T-helper 22 cell (primary cell): ENCODE results near the gene LRRC43.
A peak's percentile ranks its signal among the peaks of the same experiment; 100 is the strongest.
"Not testable (repeated sequence)": the region's sequence is repeated elsewhere in the genome, so short reads cannot be mapped to it uniquely, and the experiment has no call there.

Source experiments
- DNase-seq: peaks from one replicate; pipeline ENCODE4 v3.0.0-alpha.2; 2020; ENCODE audit warnings: low read depth

The LRRC43 gene

DNA sequence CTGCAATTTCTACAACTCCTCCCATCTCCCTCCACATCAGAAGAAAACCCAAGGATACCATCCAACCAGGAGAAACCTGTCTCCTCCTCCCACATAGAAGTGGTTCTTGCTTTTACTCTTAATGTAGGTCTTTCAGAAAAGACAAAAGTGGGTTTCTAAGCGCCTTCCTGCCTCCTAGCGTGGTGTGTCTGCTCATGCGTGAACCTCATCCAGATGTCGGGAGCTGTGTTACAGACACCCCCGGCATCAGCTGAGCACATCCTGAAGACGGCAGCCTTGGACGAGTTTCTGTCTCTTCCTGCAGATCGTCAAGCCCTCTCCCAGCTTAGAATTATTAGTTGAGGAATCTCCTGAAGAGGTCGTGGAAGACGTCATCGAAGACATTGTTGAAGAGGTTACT, 9.5 kb downstream of the LRRC43 start:
- no peak for DNase-seq

DNA sequence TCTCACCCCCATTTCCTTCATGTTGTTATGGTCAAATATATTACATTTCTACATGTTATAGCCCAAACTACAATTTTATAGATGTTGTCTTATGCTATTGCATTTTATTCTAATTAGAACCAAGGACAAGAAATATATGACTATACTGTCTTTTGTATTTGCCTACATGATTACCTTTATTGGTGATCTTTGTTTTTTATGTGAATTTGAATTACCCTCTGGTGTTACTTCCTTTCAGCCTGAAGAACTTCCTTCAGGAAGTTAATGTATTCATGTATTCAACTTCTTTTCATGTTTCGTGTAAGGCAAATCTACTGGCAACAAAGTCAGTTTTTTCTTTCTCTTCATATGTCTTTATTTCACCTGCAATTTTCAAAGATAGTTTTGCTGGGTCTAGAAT, 11.9 kb downstream of the LRRC43 start:
- no peak for DNase-seq

GRCh38 chr12:122195405-122195804, 12.5 kb downstream of the LRRC43 start:
- no peak for DNase-seq

GRCh38 chr12:122197612-122197966, 14.7 kb downstream of the LRRC43 start:
- no peak for DNase-seq

DNA sequence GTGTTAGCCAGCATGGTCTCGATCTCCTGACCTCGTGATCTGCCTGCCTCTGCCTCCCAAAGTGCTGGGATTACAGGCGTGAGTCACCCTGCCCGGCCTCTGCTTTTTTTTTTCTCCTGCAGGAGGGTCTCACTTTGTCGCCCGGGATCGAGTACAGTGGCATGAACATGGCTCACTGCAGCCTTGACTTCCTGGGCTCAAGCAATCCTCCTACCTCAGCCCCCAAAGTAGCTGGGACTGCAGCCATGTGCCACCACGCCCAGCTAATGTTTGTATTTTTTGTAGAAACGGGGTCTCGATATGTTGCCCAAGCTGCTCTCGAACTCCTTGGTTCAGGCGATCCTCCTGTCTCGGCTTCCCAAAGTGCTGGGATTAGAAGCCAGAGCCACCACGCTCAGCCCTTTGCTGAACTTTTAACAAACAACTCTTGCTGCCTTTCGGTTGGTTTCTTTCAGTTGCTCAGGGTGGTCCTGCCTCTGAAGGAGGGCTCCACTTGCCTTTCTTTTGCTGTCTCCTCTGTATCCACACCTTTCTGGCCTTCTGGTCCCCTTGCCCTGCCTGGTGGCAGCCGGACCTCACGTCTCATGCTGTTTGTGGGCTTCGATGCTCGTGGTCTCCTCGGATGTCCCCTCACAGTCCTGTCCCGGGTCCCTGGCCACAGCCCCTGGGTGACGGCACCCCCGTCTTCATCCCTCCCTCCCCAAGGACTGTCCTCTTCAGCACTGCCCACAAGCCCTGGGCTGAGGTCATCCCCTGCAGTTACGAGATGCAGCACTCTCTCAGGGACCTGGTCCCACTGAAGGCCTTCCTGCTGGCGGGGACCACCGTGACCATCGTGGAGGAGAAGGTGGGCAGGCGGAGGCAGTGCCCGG, 16.8 kb downstream of the LRRC43 start:
- DNase-seq: no peak

GRCh38 chr12:122200541-122201175, 17.7 kb downstream of the LRRC43 start:
- DNase-seq: no peak

GRCh38 chr12:122201381-122201780, 18.5 kb downstream of the LRRC43 start:
- no peak for DNase-seq

DNA sequence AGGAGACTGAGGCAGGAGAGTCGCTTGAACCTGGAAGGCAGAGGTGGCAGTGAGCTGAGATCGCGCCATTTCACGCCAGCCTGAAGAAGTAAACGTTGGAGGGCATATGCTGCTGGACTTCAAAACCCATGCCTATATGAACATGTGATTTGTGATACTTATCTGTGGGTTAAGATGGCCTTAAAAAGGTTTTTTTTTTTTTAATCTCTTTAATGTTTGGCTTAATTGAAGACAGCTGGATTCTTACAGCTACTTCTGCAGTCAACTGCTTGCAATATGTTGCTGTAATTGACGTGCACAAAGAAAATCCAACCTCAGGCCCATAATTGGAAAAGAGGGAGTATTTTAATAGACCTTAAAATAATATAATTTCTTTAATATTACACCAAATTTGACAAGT, 19.1 kb downstream of the LRRC43 start:
- no peak for DNase-seq

GRCh38 chr12:122202811-122203210, 19.9 kb downstream of the LRRC43 start:
- DNase-seq: not testable (repeated sequence)

DNA sequence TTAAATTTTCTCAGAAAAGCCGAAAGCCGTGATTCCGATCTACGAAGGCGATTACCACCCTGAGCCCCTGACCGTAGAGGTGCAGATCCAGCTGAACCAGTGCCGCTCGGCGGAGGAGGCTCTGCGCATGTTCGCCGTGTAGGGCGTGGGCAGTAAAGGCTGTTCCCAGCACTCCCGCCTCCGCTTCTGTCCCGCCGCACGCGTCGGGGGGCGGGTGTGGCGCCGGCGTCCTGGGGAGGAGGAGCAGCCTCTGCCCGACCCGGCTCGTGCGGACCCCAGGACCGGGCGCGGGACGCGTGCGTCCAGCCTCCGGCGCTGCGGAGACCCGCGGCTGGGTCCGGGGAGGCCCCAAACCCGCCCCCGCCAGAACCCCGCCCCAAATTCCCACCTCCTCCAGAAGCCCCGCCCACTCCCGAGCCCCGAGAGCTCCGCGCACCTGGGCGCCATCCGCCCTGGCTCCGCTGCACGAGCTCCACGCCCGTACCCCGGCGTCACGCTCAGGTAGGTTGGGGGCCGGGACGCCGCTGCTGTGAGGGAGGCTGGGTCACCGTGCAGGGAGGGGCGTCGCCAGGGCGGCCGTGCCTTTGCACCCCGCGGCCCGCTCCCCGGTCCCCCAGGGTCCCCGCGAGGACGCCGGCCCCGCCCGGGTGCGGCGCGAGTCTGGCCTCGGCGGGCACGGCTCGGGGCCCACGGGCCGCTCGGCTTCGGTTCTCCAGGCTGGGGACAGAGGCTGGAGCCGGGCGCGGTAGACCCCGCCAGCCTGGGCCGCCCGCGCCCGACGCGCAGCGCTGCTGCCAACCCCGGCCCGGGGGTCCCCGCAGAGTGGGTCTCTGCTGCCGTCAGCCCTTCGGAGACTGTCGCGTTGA, 20.6 kb downstream of the LRRC43 start, which contains the start of gene B3GNT4:
Gene B3GNT4 (plus strand): TSS at position 409 of the 866 bp plus-strand sequence. CDS start 910 bp downstream, outside the sequence.
- DNase-seq: peak; percentile 60

GRCh38 chr12:122204167-122205052, 21.5 kb downstream of the LRRC43 start:
- no peak for DNase-seq

GRCh38 chr12:122205053-122205925, 22.4 kb downstream of the LRRC43 start:
- DNase-seq: no peak

DNA sequence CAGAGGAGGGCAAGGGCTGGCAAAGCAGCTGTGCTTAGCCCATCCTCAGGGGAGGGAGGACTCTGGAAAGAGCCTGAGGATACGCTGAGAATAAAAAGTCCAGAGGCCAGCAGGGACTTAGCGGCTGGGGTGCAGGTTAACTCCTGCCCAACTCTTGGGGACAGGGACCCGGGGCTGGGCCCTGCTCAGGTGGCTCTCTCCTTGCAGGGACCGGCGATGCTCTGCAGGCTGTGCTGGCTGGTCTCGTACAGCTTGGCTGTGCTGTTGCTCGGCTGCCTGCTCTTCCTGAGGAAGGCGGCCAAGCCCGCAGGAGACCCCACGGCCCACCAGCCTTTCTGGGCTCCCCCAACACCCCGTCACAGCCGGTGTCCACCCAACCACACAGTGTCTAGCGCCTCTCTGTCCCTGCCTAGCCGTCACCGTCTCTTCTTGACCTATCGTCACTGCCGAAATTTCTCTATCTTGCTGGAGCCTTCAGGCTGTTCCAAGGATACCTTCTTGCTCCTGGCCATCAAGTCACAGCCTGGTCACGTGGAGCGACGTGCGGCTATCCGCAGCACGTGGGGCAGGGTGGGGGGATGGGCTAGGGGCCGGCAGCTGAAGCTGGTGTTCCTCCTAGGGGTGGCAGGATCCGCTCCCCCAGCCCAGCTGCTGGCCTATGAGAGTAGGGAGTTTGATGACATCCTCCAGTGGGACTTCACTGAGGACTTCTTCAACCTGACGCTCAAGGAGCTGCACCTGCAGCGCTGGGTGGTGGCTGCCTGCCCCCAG, 23.4 kb downstream of the LRRC43 start:
- no peak for DNase-seq

DNA sequence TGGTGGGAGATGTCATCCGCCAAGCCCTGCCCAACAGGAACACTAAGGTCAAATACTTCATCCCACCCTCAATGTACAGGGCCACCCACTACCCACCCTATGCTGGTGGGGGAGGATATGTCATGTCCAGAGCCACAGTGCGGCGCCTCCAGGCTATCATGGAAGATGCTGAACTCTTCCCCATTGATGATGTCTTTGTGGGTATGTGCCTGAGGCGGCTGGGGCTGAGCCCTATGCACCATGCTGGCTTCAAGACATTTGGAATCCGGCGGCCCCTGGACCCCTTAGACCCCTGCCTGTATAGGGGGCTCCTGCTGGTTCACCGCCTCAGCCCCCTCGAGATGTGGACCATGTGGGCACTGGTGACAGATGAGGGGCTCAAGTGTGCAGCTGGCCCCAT, 24.1 kb downstream of the LRRC43 start:
- DNase-seq: no peak

DNA sequence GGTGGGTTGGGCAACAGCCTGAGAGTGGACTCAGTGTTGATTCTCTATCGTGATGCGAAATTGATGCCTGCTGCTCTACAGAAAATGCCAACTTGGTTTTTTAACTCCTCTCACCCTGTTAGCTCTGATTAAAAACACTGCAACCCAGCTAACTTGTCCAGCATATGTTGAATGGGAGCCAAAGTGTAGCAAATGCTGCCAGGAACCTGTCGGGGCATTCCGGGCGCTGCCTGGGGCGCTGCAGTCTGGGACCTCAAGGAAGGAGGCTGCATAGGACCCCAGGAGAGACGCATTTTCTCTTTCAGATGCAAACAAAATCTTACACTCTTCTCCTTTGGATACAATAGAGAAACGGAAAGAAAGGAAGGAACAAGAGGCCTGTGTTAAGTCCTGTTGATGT, 24.5 kb downstream of the LRRC43 start:
- DNase-seq: no peak

DNA sequence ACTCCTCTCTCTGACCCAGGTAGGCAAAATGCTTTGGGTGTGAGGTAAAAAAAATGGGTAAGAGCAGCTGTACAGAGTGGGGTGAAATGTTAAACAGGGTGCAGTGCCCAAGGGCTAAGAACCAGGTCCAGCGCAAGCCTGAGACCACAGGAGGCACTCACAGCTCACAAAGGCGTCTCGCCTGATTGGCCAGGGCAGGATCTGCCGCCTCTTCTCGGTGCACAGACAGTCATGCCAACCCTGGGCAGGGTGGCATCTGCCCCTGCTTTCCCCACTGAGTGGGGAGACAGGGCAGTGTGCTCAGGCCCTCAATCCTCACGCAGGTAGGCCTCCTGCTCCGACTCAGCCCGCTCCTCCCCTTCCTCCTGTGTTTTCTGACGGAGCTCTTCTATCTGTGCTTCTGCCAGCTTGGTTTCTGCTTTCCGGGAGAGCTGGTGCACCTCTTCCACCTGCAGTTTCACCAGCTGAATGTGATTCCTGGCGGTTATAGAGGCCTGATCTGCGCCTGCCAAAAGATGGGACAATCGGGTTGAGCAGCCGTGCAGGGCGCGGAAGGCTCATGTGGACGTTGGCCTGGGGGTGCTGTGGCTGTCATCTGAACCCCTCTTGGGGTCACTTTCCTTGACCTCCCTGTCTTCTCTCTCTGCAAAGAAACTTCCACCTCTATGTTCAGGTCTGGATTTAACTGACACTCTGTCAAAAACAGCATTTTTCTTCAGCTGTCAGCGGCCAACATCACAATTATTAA, 25.3 kb downstream of the LRRC43 start:
- no peak for DNase-seq

DNA sequence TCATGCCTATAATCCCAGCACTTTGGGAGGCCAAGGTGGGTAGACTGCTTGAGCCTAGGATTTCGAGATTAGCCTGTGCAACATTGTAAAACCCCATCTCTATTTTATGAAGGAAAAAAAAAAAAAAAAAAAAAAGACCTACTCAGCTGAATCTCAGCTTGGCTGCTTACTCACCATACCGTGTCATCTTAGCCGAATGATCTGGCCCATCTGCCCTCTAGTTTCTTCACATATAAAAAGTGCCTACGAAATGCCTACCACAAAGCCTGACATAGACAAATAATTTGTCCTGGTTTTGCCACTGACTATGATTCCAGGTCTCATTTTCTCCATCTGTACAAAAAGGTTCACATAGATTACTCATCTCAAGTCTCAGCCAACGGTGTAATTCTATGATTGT, 32.8 kb downstream of the LRRC43 start:
- DNase-seq: no peak

- no peak for DNase-seq
These were observed 33.5 kb downstream of the LRRC43 start for GRCh38 chr12:122216445-122216844.
